Activated CD8-positive, alpha-beta memory T cell treated with anti-CD3 and anti-CD28 coated beads for 36 hours (primary cell): ENCODE results near the gene KCTD2. TPM values are rescaled to one million over a fixed set of nuclear protein-coding genes. Genes with fewer than 3 reads are reported as not detected.

ENCODE experiments used
- CTCF ChIA-PET: fragments of 350-600 bp; sonication (Branson Sonifier 250); formaldehyde crosslinking; loops from one replicate; lab custom pipeline; 2021; ENCODE audit warnings: antibody characterized with exemption; lab: Charles Lee
- POLR2A ChIA-PET: fragments of 350-600 bp; sonication (Branson Sonifier 250); formaldehyde crosslinking; loops from one replicate; lab custom pipeline; 2021; ENCODE audit warnings: antibody characterized with exemption; lab: Charles Lee
- total RNA-seq, 2 experiments: library from RNA; stranded (reverse); gene quantifications; one replicate each; pipeline ENCODE4 v1.2.3, GENCODE V29; 2021

Gene KCTD2
- total RNA-seq, 2 experiments from 2014 or later: 16.8 to 19.1 TPM

GRCh38 chr17:75084039-75084660 is 37.1 kb downstream of the KCTD2 start:
- POLR2A ChIA-PET: no interaction called here
- CTCF ChIA-PET: interaction anchor here (0.5 to 1.4 kb wide), 2 partner anchors 27 to 30 kb away, joined by 3 read pairs; no protein-coding TSS in a partner anchor

GRCh38 chr17:75086496-75087181 is 39.6 kb downstream of the KCTD2 start:
- ChIA-PET CTCF (interaction anchor here (0.6 to 3.3 kb wide), 3 partner anchors 19 to 27 kb away, joined by 3 to 11 read pairs (median 6); no protein-coding TSS in a partner anchor), POLR2A (no interaction called here)

GRCh38 chr17:75087182-75087557 is 40.1 kb downstream of the KCTD2 start:
- POLR2A ChIA-PET: no interaction called here
- CTCF ChIA-PET: interaction anchor here (0.6 to 3.3 kb wide), 3 partner anchors 18 to 27 kb away, joined by 3 to 11 read pairs (median 6); no protein-coding TSS in a partner anchor

GRCh38 chr17:75087558-75088453 is 40.8 kb downstream of the KCTD2 start, which contains the start of gene SLC16A5:
TSS of gene SLC16A5 (plus strand) at chr17:75087954. CDS start at chr17:75093637, 5,683 bp downstream.
- ChIA-PET POLR2A (interaction anchor here (0.6 kb wide), 3 partner anchors 22 to 39 kb away, joined by 3 to 9 read pairs (median 3); partner anchors contain the start of gene ARMC7), CTCF (interaction anchor here (0.6 to 3.3 kb wide), 5 partner anchors 9 to 99 kb away, joined by 3 to 11 read pairs (median 6); no protein-coding TSS in a partner anchor)

DNA sequence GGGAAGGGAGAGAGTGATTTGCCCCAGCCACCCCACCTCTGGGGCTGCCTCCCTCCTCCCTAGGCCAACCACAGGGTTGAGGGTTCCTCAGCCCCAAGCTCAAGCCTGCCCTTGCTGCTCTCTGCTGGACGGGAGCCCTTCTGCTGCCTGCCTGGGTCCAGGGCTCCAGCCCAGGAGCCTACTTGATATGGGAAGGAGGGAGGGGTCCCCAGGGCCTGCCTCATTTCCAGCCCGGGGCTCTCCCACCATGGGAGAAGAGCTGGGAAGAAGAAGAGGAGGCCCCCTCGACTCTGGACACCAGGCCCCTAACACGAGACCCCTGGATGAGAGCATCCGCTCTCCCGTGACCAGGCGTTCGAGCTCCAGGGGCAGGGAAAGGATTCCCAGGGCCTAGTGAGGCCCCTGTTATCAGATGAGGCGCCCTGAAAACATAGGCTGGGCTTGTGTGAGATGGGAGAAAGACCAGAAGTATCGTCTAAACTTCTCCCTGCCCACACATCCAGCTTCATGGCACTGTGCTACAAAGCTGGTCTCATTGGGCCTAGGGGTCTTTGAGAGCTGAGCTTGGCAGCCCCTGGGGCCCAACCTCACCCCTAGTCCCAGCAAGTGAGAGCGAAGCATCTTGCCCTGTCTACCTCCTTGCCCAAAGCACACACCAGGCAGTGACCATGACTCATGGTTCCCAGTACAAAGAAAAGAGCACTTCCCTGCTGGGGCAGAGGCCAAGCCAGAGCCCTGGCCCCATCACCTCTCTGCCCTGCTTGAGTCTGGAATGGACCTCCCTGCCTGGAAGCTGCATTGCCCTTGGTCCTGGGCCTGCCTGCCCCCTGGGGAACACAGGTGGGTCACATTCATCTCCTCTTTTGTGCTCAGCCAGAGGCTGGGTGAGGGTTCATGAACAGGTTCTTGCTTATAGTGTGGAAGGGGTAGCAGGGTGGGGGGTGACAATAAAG is 41.7 kb downstream of the KCTD2 start:
- ChIA-PET POLR2A (interaction anchor here (0.6 kb wide), 2 partner anchors 21 to 35 kb away, joined by 3 to 9 read pairs; partner anchors contain the start of gene ARMC7), CTCF (interaction anchor here (1.1 to 3.3 kb wide), 5 partner anchors 10 to 100 kb away, joined by 3 to 11 read pairs (median 6); no protein-coding TSS in a partner anchor)

DNA sequence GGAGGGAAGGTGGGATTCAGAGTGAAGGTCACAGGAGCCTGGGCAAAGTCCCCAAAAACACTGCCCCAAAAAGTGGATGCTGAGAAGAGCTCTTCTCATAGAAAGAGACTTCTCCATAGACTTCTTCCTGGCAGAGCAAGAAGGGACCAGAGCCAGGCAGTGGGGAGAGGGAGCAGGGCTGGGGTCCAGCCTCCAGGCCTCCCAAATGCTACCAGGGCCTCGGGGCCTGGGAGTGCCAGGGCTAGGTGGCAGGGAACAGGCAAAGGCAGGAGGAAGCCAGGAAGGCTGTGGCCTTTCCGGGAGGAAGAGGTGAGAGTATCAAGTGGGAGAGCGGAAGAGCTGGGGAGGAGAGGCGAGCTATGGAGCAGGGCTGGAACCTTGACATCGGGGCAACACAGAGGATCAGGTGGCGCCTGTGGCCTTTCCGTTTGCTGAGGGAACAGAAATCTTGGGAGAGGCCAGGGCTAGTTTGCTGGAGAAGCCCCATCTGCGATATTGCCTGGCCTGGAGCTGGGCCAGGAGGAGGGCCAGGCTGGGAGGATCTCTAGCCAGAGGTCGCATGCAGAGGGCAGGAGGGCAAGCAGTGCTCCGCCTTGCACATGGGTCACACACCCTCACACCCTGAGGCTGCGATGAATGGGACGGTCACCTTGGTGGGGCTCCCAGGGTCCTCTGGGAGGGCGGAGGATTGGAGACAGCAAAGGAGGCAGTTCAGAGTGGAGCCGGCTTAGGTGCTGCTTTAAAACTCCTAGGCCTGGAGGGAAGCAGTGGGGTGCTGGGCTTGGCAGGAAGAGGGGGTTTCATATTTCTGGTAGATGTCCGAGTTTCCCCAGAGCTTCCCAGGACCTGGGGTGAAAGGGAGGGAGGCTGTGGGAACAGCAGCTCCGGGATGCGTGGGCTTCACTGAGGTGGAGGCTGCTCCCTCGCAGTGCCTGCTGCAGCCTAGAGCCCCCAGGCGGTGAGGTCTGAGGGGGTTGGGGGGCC is 44.1 kb downstream of the KCTD2 start:
- CTCF ChIA-PET: interaction anchor here (1.1 kb wide), 1 partner anchor 23 kb away, joined by 5 read pairs; no protein-coding TSS in a partner anchor
- POLR2A ChIA-PET: interaction anchor here (0.5 kb wide), 1 partner anchor 89 kb away, joined by 5 read pairs; no protein-coding TSS in a partner anchor

- ChIA-PET CTCF (no interaction called here), POLR2A (no interaction called here)
Measured at GRCh38 chr17:75091855-75092327, 44.9 kb downstream of the KCTD2 start.

- POLR2A ChIA-PET: no interaction called here
Measured at GRCh38 chr17:75093548-75094158, 46.6 kb downstream of the KCTD2 start.

DNA sequence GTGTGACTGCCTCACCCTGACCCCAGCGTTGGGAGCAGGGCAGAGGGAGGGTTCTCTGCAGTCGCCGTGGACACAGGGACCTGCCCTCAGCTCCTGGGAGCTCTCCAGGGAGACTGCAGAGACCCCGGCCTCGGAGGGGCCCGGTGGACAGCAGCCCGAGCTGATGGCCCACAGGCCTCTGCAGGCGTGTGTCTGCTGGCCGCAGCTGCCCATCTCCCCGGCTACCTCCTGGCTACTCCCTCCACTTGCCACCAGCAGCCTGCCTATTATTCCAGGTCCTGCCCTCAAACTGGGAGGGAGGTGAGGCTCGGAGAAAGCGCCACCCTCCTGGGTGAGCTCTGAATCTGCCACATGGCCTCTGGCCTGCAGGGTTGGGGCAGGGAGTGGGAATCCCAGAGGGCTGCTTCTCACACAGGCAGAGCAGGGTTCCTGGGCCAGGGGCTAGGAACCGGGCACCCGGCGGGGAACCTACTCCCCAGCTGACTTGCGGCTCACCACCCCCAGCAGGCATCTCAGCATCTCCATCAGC is 47.9 kb downstream of the KCTD2 start:
- POLR2A ChIA-PET: interaction anchor here (0.6 to 1.4 kb wide), 2 partner anchors 15 to 129 kb away, joined by 5 read pairs; partner anchors contain the start of gene ARMC7
- CTCF ChIA-PET: interaction anchor here (0.6 to 3.1 kb wide), 2 partner anchors 20 to 27 kb away, joined by 4 to 9 read pairs; no protein-coding TSS in a partner anchor

More at GRCh38 chr17:75093548-75094158, 46.6 kb downstream of the KCTD2 start:
- CTCF ChIA-PET: interaction anchor here (0.6 kb wide), 1 partner anchor 78 kb away, joined by 4 read pairs; no protein-coding TSS in a partner anchor

- ChIA-PET CTCF (interaction anchor here (0.5 to 3.1 kb wide), 2 partner anchors 19 to 89 kb away, joined by 3 to 9 read pairs; no protein-coding TSS in a partner anchor), POLR2A (interaction anchor here (1.4 kb wide), 1 partner anchor 14 kb away, joined by 5 read pairs; the partner anchor contains the start of gene ARMC7)
Measured at GRCh38 chr17:75096082-75096625, 49.1 kb downstream of the KCTD2 start.

DNA sequence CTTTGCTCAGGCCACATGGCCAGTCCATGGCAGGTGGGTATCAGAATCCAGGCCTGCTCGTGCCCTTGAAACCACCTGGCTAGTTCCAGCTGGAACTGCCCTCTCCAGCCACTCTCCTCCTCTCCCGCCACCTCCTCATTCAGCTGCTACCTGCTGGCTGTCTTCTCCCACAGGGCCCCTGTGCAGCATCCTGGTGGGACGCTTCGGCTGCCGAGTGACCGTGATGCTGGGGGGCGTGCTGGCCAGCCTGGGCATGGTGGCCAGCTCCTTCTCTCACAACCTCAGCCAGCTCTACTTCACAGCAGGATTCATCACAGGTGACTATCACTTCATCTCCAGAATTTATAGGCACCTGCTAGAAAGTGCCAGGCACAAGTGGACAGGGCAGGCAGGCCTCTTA is 50.8 kb downstream of the KCTD2 start:
- ChIA-PET CTCF (no interaction called here), POLR2A (no interaction called here)

DNA sequence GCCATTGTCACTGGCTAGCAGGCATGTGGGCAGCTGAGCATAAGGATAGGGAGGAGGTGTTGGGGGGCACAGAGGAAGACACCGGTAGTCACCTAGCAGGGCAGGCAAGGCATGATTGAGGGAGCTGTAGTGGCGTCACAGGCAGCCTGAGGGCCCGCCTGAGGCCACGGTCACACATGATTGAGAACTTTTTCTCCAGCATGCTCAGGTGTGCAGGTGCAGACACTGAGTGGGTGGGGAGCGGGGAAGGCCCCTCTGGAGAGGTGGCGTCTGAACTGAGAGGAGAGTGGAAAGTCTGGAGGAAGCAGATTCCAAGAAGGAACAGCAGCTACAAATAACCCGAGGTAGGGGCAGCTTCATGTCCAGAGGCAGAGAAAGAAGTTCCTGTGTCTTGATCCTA is 51.8 kb downstream of the KCTD2 start:
- ChIA-PET CTCF (no interaction called here), POLR2A (no interaction called here)

DNA sequence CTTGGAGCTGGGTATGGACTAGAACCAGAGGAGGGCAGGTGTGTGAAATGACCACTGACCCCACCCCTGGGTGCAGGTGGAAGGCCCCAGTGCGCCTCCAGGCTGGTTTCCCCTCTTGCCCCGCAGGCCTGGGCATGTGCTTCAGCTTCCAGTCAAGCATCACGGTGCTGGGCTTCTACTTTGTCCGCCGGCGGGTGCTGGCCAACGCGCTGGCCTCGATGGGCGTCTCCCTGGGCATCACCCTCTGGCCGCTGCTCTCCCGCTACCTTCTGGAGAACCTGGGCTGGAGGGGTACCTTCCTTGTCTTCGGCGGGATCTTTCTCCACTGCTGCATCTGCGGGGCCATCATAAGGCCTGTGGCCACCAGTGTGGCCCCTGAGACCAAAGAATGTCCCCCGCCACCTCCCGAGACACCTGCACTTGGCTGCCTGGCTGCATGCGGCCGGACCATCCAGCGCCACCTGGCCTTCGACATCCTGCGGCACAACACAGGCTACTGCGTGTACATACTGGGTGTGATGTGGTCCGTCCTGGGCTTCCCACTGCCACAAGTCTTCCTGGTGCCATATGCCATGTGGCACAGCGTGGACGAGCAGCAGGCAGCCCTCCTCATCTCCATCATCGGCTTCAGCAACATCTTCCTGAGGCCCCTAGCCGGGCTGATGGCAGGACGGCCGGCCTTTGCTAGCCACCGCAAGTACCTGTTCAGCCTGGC is 53.0 kb downstream of the KCTD2 start:
- POLR2A ChIA-PET: no interaction called here
- CTCF ChIA-PET: interaction anchor here (0.8 kb wide), 1 partner anchor 28 kb away, joined by 3 read pairs; no protein-coding TSS in a partner anchor

DNA sequence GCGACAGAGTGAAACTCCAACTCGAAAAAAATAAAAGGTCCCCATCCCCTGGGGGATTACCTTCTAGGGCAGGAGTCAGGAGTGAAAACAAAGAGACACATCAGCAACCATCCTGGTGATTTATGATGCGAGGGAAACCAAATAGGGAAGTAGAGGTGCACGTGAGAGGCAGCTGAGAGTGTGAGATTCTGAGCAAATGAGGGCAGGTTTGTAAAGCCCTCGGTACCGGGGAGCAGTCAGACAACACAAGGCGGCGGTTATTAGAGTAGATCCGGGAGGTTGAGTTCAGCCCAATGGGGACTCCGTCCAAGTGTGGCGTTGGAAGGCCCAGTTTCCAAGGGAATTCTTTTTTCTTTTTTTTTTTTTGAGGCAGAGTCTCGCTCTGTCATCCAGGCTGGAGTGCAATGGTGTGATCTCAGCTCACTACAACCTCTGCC is 55.4 kb downstream of the KCTD2 start:
- ChIA-PET CTCF (interaction anchor here (0.9 kb wide), 1 partner anchor 56 kb away, joined by 3 read pairs; the partner anchor contains the start of gene ATP5PD), POLR2A (interaction anchor here (0.6 kb wide), 1 partner anchor 128 kb away, joined by 4 read pairs; no protein-coding TSS in a partner anchor)
